Upper lobe of right lung (tissue), 1 donor: ENCODE data around the gene CTSZ. TPM values are rescaled to one million over a fixed set of nuclear protein-coding genes. Genes with fewer than 3 reads are reported as not detected.

Experiments used
- ATAC-seq: fragments of 200-7000 bp; cut with Tn5 transposase; one replicate; pipeline ENCODE4 v1.9.1; 2020; ENCODE audit warnings: mild to moderate bottlenecking, moderate library complexity
- DNase-seq: peaks from one replicate; pipeline ENCODE4 v3.0.0-alpha.2; 2020
- H3K27ac ChIP-seq: fragments of 200-600 bp; one replicate; pipeline ENCODE4 v1.8.0; 2022
- H3K27me3 ChIP-seq: fragments of 200-600 bp; one replicate; pipeline ENCODE4 v1.8.0; 2022; ENCODE audit warnings: mild to moderate bottlenecking
- H3K36me3 ChIP-seq: fragments of 200-600 bp; one replicate; pipeline ENCODE4 v1.8.0; 2022
- H3K4me1 ChIP-seq: fragments of 200-600 bp; one replicate; pipeline ENCODE4 v1.8.0; 2022
- H3K4me3 ChIP-seq: fragments of 200-600 bp; one replicate; pipeline ENCODE4 v1.8.0; 2022; ENCODE audit warnings: mild to moderate bottlenecking
- H3K9me3 ChIP-seq: fragments of 200-600 bp; one replicate; pipeline ENCODE4 v1.8.0; 2022
- CTCF ChIP-seq: fragments of 200-600 bp; IDR thresholded peaks from one replicate; pipeline ENCODE4 v1.8.0; 2022; ENCODE audit warnings: antibody characterized with exemption
- intact Hi-C: fragments of 100-400 bp; cut with DNase I; formaldehyde crosslinking; loops from one replicate; pipeline ENCODE4 v1.11.0; 2022
- total RNA-seq: library from RNA; stranded (reverse); fragmentation: NEBNext Ultra II Directional; extraction: Animal tissue kit (Norgen Biotek cat#: 25700); gene quantifications from one replicate; pipeline ENCODE4 v1.2.1, GENCODE V29; 2021
- donor health status: DM: no; HTN: yes; CAD: no; lungs with severe emphysema.

CTSZ gene
- total RNA-seq, 1 donor from 2014 or later = 355 TPM

DNA sequence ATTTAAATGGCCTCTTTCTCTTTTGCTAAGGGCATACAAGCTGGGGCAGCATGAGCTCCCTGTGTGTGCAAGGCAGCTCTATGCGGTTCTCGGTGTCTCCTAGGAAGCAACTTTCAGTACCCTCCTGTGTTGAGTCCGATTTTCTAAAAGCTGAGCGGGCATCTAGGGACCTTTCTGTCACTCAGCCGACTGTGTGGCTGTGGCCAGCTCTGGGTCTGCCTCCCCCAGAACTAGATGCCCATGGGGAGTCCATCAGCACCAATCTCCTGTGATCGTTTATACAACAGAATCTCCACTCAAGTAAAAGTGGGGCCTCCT is 18.5 kb downstream of the CTSZ start:
- H3K4me1 ChIP-seq = peaks cover 8% of the 10 kb centered on the region
- H3K36me3 ChIP-seq = peaks cover 76% of the 10 kb centered on the region
- no peak overlapping the region for H3K4me3 ChIP-seq
- H3K27me3 ChIP-seq = no peaks in the 10 kb centered on the region
- no peak for ATAC-seq
- no peak for DNase-seq
- TF ChIP-seq CTCF = no peak
- intact Hi-C loops = no loop called here
- H3K9me3 ChIP-seq = no peaks in the 10 kb centered on the region
- H3K27ac ChIP-seq = no peak overlapping the region

GRCh38 chr20:58987790-58988564 is 19.1 kb downstream of the CTSZ start:
- no peak for TF ChIP-seq CTCF
- Histone ChIP-seq H3K27me3 (no peaks in the 10 kb centered on the region), H3K4me1 (peaks cover 12% of the 10 kb centered on the region), H3K27ac (no peak overlapping the region), H3K36me3 (peaks cover 70% of the 10 kb centered on the region), H3K4me3 (no peak overlapping the region), H3K9me3 (no peaks in the 10 kb centered on the region)
- intact Hi-C loops = no loop called here
- DNase-seq (no peak), ATAC-seq (no peak)

GRCh38 chr20:58986968-58987517 is 20.0 kb downstream of the CTSZ start:
- no peak for TF ChIP-seq CTCF
- Histone ChIP-seq H3K4me3 (no peak overlapping the region), H3K27me3 (no peaks in the 10 kb centered on the region), H3K27ac (no peak overlapping the region), H3K36me3 (peaks cover 61% of the 10 kb centered on the region), H3K9me3 (no peaks in the 10 kb centered on the region), H3K4me1 (peaks cover 21% of the 10 kb centered on the region)
- intact Hi-C loops = no loop called here
- no peak for DNase-seq
- ATAC-seq = no peak

- intact Hi-C loops = no loop called here
- no peak for TF ChIP-seq CTCF
- DNase-seq (no peak), ATAC-seq (no peak)
- H3K27ac ChIP-seq = no peak overlapping the region
- peaks cover 55% of the 10 kb centered on the region for H3K36me3 ChIP-seq
- no peak overlapping the region for H3K4me3 ChIP-seq
- H3K4me1 ChIP-seq = peaks cover 24% of the 10 kb centered on the region
- no peaks in the 10 kb centered on the region for H3K27me3 ChIP-seq
- H3K9me3 ChIP-seq = no peaks in the 10 kb centered on the region
Measured at GRCh38 chr20:58986286-58986967, 20.6 kb downstream of the CTSZ start.

- Histone ChIP-seq H3K4me3 (no peak overlapping the region), H3K4me1 (peaks cover 24% of the 10 kb centered on the region), H3K9me3 (no peaks in the 10 kb centered on the region), H3K27me3 (no peaks in the 10 kb centered on the region), H3K27ac (no peak overlapping the region), H3K36me3 (peaks cover 47% of the 10 kb centered on the region)
- intact Hi-C loops = no loop called here
- TF ChIP-seq CTCF = no peak
- ATAC-seq (no peak), DNase-seq (no peak)
Measured at GRCh38 chr20:58985656-58986055, 21.4 kb downstream of the CTSZ start.
